ENCODE data around the gene NPIPA3. TPM values are rescaled to one million over a fixed set of nuclear protein-coding genes. Genes with fewer than 3 reads are reported as not detected.
"Not testable (repeated sequence)": the region's sequence is repeated elsewhere in the genome, so short reads cannot be mapped to it uniquely, and the experiment has no call there.

The NPIPA3 gene
- 0.65 TPM for total RNA-seq
- long read RNA-seq: 0 reads

DNA sequence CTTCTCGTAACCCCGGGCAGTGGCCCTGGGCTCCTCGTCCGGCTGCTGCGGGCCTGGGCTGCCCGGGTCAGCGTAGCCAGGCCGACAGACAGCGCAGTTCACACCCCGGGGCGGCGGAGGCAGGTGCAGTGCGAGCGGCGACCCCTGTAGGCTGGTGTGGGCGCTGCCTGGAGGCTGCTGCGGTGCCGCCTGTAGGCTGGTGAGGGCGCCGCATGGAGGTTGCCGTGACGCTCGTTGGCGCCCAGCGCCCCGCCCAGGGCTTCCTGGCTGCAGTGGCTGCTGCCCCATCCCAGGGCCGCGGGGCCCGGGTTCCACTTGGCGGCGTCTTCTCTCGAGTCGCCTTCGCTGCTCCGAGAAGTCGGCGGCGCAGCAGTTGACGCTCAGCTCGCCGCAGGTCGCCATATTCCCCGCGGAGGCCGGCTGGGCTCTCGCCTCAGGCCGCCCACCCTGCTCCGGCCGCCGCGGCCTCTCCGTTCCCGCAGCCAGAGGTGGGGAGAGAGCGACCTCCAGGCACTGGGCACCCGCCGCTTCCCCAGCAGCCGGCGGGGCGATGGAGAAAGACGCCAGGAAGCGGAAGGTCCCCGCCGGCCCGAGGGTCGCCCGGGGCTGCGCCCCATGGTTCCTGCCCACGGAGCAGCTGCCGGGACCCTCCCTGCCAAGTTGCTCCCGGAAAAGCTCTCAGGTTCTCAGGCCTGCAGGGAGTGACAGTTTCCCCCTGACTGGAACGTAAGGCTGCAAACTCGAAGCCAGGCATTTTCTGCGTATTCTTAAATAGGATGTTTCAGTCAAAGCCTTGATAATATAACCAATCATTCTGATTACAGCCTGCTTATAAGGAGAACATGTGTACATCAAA lies at the start of gene NPIPA3:
Gene NPIPA3 (plus strand): TSS at position 256 of the 856 bp plus-strand sequence. CDS start 5,533 bp downstream, outside the sequence.
- DNase-seq; intact Hi-C loops (cut with DNase I): not testable (repeated sequence)
- peak; percentile 100 for ATAC-seq (ENCODE audit: poor library complexity)

DNA sequence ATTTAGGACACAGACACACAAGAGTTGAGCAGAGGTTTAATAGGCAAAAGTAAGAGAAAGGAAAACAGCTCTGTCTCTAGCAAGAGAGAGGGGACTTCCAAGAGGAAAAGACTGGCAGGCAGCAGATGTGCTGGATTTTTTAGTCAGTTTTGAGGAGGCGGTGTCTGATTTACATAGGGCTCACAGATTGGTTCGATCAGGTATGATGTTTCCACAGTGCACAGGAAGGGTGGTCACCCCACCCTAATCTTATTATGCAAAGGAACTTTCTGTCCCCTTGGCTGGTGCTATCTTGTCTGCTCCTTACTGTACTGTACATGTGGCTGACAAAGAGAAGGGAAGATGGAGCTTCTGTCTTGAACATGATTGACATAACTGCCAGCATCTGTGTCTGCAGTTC lies 45.1 kb upstream of the NPIPA3 start:
- no peak for ATAC-seq (ENCODE audit: poor library complexity)
- intact Hi-C loops (cut with DNase I): no loop called here

DNA sequence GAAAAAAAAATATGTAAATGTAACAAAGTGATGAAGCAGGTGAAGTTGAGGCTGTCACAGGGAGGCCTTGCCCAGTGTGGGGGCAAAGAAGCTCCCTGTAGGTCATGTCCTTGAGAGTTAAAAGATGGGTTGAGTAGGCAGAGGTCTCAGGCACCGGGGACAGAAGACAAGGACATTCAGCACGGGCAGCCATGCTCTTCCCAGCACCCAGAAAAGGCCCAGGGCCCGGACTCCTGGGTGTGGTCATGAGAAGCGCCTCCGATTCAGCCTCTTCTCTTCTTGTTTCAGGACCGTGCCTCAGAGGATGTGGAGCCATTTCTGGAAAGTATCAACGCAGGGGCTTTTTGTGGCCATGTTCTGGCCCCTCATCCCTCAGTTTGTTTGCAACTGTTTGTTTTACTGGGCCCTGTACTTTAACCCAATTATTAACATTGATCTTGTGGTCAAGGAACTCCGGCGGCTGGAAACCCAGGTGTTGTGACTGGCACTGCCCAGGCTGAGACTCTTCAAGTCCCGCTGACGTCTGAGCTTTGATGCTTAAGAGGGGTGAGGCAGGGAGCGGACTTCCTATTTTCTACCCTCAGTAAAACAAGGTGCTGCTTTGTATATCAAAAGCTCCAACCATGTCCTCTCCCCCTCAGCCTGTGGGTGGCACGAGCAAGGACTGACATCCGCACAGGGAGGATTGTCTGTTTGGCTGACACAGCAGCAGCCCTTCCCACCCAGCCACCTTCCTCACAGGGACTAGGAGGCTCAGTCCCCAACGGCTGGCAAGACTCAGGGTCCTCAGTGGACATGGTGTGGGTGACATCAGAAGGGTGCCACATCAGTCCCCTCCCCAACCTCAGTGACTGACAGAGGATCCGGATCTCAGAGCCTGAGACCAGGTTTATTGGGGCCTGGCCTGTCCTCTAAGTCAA lies 35.6 kb upstream of the NPIPA3 start:
- intact Hi-C loops (cut with DNase I): no loop called here
- no peak for ATAC-seq (ENCODE audit: poor library complexity)
- DNase-seq: no peak

More for the DNA sequence above, 45.1 kb upstream of the NPIPA3 start:
- no peak for DNase-seq

DNA sequence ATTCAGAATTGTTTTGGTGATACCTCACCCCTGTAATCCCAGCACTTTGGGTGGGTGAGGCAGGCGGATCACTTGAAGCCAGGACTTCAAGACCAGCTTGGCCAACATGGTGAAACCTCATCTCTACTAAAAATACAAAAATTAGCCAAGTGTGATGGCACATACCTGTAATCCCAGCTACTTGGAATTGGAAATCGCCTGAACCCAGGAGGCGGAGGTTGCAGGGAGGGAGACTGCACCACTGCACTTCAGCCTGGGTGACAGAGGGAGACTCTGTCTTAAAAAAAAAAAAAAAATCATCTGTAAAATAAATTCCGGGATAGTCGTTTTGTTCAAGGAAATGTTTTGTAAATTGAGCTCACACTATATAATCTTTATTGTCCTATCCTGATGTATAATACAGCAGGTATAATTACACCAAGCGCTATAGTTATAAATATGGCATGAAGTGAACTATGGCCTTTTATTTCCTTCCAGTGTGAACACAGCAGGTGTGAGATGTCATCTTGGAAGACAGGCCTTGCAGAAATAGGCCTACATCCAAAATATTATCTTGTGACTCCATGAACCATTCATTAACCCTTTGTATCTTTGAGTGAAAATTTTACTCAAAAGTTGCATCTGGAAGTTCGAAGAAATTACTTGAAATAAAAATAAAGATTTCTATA lies 34.5 kb upstream of the NPIPA3 start:
- ATAC-seq (ENCODE audit: poor library complexity) (no peak), DNase-seq (no peak)
- intact Hi-C loops (cut with DNase I): no loop called here

DNA sequence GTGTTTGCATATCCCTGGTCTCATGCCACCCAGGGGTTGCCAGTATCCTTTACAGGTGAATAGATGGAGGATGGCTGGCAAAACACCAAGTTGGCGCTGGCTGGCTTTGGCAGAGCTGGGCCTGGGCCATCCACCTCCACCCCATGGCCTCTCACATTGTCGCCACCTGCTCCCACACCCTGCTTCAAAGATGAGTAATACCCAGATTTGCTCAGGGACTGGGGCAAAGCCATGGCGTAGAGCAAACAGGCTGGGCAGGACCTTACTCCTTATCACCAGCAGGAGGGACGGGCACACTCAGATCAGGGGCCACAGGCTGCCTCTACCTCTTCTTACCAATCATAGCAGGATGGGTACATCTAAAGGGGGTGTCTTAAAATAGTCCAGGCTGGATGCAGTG lies 33.4 kb upstream of the NPIPA3 start:
- intact Hi-C loops (cut with DNase I): no loop called here
- ATAC-seq (ENCODE audit: poor library complexity): peak; percentile 58
- no peak for DNase-seq

DNA sequence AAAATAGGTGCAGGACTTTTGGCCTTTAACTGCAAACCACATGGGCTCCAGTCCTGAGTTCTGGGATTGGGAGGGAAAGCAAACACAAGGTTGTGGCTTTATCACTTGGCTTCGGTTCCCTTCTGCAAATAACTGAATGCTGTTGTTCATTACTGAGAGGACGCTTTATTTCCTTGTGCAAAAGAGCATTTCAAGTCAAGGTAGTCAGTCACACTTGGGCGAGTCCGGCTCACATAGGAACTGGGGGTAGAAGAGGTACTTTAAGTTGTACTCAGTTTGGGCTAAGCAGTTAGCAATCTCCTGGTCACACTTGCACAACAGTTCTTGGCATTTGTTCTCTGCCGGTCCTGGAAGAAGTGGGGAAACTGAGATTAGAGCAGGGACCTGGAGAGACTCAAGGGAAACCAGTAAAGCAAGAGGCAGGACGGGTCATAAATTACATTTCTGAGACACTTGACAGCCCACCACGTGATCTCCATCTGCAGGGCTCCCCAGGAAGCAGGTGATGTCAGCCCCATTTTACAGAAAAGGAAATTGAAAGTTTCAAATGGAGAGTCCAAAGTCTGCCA lies 30.7 kb upstream of the NPIPA3 start:
- DNase-seq (no peak), ATAC-seq (ENCODE audit: poor library complexity) (no peak)
- intact Hi-C loops (cut with DNase I): no loop called here

DNA sequence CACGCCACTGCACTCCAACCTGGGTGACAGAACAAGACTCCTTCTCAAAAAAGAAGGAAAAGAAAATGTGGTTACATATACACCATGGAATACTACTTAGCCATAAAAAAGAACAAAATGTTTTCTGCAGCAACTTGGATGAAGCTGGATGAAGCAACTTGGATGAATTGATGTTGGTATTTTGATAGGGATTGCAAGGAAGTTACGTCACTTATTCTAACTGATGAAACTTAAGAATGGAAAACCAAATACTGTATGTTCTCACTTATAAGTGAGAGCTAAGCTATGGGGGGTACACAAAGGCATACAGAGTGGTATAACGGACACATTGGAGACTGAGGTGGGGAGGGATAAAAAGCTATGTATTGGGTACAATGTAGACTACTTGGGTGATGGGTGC lies 26.6 kb upstream of the NPIPA3 start:
- intact Hi-C loops (cut with DNase I): no loop called here
- ATAC-seq (ENCODE audit: poor library complexity) (no peak), DNase-seq (no peak)

DNA sequence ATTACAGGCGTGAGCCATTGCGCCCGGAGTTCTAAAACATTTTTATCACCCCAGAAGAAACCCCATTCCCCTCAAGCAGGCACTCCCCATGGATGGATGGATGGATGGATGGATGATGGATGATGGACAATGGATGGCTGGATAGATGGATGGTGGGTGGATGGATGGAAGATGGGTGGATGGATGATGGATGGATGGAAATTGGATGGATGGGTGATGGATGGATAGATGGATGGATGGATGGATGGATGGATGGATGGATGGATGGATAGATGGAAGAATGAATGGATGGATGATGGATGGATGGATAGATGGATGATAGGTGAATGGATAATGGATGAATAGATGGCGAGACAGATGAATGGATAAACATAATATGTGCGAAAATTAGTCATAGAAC lies 25.6 kb upstream of the NPIPA3 start:
- intact Hi-C loops (cut with DNase I): no loop called here
- ATAC-seq (ENCODE audit: poor library complexity): no peak
- DNase-seq: no peak

DNA sequence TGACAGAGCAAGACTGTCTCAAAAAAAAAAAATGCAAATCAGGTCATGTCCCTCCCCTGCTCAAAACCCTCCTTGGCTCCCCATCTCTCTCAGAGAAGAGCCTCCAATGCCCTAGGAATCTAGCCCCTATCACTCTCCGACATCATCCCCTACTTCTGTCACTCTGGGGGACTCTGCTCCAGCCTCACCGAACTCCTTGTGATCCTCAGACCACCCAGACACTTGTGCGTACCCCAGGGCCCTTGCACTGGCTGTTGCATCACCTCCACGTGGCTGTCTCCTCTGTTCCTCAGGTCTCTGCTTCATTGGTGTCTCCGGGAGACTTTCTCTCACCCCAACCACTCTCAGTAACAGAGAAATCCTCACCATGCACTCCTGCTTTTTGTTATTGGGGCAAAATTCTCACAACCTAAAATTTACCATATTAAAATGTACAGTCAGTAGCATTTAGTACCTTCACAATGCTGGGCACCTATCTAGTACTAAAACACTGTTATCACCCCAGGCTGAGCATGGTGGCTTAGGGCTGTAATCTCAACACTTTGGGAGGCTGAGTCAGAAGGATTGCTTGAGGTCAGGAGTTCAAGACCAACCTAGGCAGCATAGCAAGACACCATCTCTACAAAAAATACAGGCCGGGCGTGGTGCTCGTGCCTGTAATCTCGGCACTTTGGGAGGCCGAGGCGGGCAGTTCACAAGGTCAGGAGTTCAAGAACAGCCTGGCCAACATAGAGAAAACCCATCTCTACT lies 24.3 kb upstream of the NPIPA3 start:
- intact Hi-C loops (cut with DNase I): no loop called here
- ATAC-seq (ENCODE audit: poor library complexity): no peak
- no peak for DNase-seq

DNA sequence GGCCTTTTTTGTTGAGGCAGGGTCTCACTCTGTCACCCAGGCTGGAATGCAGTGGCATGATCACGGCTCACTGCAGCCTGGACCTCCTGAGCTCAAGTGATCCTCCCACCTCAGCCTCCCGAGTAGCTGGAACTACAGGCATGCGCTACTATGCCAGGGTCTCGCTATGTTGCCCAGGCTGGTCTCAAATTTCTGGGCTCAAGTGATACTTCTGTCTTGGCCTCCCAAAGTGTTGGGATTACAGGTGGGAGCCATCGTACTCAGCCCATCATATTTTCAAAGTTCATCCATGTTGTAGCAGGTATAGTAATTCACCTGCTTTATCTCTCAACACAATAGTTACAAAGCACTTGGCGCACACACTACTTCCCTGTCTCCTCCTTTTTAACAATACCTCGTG lies 22.8 kb upstream of the NPIPA3 start:
- ATAC-seq (ENCODE audit: poor library complexity); DNase-seq; intact Hi-C loops (cut with DNase I): not testable (repeated sequence)

DNA sequence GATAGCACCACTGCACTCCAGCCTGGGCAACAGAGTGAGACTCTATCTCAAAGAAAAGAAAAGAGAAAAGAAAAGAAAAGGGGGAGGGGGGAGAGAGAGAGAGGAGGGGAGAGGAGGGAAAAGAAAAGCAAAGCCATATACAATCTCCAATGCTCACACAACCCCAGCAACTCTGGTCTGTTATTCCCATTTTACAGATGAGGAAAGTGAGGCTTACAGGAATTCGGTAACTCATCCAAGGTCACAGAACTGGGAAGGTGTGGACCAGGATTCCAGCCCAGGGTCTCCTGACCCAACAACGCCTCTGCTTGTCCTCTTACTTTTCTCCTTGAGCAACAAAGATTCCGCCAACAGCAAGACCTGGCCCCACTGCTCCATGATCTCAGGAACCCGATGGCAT lies 22.1 kb upstream of the NPIPA3 start:
- DNase-seq (no peak), ATAC-seq (ENCODE audit: poor library complexity) (no peak)
- intact Hi-C loops (cut with DNase I): no loop called here

DNA sequence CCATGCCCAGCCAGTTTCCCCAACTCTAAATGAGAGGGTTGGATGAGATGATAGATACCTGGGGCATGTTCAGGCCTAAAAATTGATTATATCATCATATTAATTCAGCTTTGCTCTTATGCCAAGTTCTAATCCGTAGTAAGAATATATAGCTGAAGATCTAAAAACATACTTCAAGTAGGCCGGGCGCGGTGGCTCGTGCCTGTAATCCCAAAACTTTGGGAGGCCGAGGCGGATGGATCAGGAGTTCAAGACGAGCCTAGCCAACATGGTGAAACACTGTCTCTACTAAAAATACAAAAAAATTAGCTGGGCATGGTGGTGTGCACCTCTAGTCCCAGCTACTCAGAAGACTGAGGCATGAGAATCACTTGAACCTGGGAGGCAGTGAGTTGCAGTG lies 21.1 kb upstream of the NPIPA3 start:
- no peak for DNase-seq
- no peak for ATAC-seq (ENCODE audit: poor library complexity)
- intact Hi-C loops (cut with DNase I): no loop called here

DNA sequence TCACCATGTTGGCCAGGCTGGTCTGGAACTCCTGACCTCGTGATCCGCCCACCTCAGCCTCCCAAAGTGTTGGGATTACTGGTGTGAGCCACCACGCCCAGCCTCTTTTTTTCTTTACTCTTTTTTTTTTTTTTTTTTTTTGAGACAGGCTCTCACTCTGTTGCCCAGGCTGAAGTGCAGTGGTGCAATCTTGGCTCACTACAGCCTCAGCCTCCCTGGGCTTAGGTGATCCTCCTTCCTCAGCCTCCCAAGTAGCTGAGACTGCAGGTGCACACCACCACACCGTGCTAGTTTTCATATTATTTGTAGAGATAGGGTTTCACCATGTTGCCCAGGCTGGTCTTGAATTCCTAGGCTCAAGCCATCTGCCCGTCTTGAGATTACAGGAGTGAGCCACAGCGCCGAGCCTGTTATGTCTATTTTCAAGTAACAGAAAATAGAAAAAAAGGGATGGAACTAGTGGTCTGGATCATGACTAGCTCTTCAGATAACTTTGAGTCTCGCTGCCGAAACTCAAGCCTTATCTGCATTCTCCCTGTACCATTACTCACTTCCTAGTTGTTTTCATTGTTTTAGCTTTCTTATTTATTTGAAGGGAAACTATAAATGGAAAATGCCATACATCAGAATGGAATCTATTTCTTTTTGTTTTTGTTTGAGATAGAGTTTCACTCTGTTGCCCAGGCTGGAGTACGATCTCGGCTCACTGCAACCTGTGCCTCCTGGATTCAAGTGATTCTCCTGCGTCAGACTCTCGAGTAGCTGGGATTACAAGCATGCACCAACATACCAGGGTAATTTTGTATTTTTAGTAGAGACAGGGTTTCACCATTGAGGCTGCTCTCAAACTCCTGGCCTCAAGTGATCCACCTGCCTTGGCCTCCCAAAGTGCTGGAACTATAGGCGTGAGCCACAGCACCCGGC lies 17.1 kb upstream of the NPIPA3 start:
- DNase-seq; ATAC-seq (ENCODE audit: poor library complexity); intact Hi-C loops (cut with DNase I): not testable (repeated sequence)

DNA sequence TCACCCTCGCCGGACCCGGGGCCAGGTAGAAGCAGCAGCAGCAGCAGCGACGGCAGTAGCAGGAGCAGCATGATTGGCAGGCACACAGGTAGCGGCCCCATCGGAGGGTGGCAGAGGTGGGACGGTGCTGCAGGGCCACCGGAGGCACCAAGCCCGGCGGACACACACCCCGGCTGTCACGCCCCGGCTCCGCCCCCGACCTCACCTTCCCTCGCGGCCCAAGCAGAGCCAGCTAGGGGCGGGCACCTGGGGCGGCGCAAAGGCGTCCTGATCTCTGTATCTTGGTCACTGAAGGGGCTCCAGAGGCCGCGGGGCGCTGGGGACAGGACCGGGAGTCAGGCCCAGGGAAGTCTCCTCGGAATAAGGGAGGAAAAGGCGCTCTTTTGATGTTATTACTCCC lies 9.1 kb upstream of the NPIPA3 start, which contains the start of gene PLA2G10:
Gene PLA2G10 (minus strand): TSS at position 180 of the 400 bp plus-strand sequence. CDS start 79 bp downstream, at position 101.
- DNase-seq; intact Hi-C loops (cut with DNase I); ATAC-seq (ENCODE audit: poor library complexity): not testable (repeated sequence)

DNA sequence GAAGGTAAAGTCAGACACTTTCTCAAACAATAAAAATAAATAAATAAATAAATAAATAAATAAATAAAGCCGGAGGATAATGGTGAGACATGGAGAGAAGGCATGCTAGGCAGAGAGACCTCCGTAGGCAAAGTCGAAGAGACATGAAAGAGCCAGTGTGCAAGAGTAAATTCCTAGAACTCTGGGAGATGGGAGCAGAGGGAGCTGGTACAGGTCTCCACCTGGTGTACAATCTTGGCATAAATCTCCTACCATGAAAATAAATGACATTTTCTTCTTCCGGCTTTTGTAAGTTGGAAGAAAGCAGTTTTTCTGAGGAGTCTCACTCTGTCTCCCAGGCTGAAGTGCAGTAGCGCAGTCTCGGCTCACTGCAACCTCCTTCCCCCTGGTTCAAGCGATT lies 1.4 kb upstream of the NPIPA3 start:
- ATAC-seq (ENCODE audit: poor library complexity); DNase-seq; intact Hi-C loops (cut with DNase I): not testable (repeated sequence)

DNA sequence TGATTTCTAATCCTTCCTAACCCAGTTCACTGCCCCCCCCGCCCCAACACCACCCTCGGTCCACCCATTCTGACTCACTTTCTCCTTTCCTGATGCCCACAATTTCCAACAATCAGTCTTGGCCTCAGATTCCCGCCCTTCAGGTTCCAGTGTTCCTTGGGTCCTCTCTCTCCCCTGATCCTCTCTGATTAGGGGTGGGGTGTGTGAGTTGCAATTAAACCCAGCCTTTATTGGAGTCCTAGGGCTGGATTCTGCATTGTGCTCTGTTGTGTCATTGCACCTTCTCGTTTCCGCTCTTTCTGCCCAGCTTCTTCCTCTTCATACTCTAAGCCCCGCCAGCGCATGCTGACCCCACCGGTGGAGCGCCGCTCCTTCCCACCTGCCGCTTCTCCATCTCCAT lies 539 bp upstream of the NPIPA3 start:
- DNase-seq; intact Hi-C loops (cut with DNase I); ATAC-seq (ENCODE audit: poor library complexity): not testable (repeated sequence)

DNA sequence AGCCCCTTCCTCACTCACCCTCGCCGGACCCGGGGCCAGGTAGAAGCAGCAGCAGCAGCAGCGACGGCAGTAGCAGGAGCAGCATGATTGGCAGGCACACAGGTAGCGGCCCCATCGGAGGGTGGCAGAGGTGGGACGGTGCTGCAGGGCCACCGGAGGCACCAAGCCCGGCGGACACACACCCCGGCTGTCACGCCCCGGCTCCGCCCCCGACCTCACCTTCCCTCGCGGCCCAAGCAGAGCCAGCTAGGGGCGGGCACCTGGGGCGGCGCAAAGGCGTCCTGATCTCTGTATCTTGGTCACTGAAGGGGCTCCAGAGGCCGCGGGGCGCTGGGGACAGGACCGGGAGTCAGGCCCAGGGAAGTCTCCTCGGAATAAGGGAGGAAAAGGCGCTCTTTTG lies 30.0 kb downstream of the NPIPA3 start:
- ATAC-seq (ENCODE audit: poor library complexity); DNase-seq; intact Hi-C loops (cut with DNase I): not testable (repeated sequence)
